HPDE6-E6E7 (cell line): ENCODE data around the gene NGDN.
"Not testable (repeated sequence)": the region's sequence is repeated elsewhere in the genome, so short reads cannot be mapped to it uniquely, and the experiment has no call there.

Experiments used
- DNase-seq: peaks from one replicate; pipeline ENCODE4 v3.0.0; 2011; ENCODE audit warnings: missing footprints; ENCODE audit errors: extremely low spot score

Gene NGDN, protein sequence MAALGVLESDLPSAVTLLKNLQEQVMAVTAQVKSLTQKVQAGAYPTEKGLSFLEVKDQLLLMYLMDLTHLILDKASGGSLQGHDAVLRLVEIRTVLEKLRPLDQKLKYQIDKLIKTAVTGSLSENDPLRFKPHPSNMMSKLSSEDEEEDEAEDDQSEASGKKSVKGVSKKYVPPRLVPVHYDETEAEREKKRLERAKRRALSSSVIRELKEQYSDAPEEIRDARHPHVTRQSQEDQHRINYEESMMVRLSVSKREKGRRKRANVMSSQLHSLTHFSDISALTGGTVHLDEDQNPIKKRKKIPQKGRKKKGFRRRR

DNA sequence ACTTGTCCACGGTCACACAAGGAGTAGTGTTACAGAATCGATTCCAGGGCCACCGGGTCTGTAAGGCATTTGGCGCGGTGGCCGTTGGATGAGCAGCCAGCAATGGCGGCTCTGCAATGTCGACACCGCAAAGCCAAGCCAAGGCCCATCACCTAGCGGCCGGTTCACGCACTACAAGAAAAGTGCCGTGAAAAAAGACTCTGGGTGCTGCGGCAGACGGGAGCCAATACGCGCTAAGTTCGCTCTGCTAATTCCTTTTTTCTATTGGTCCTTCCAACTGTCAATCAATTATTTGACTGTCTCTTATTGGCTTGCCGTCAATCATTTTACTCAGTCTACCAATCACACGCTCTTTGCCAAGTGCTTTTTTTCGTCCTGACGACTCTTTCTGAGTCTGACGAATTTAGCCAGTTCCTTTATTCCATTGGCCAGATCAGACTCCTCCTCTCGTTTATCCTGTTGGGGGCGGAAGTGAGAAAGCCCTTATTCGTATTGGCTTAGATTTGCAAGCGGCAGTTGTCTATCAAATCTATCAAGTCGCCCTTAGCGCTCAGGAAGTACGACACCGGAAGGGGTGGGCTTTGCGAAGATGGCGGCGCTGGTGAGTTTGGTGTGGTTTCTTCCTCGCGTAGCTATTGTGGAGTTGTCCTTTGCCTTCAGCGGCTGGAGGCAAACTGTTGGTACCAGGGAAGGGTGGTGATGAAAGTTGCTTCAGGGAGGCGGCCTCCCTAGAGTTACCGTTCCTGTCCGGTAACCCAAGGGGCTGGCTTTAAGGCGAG, at the start of gene NGDN:
TSS of gene NGDN (plus strand) at position 577 of the 779 bp plus-strand sequence. CDS start at position 590, 13 bp downstream.
- peak; percentile 97 for DNase-seq

- no peak for DNase-seq
Measured at GRCh38 chr14:23421594-23421993, 47.9 kb upstream of the NGDN start.

GRCh38 chr14:23423657-23424056, 45.8 kb upstream of the NGDN start:
- DNase-seq, result no peak

DNA sequence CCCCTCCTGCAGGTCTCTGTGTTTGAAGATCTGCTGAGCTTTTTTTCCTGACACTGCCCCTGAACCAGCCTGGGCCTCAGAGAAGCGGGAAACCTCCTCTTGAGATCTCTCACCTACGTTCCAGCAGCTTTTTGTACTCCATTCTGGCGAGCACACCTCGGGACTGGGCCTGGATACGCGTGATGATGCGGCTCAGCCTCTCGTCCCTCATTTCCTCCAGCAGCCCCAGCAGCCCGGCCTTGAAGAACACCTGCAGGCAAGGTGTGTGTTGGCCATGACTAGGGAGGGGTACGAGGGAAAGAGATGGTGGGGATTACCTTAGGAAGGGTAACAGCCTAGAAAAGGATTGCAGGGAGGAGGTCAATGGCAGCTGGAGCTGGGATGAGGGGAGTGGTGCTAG, 44.3 kb upstream of the NGDN start:
- no peak for DNase-seq

- DNase-seq, result not testable (repeated sequence)
Measured at GRCh38 chr14:23425798-23426197, 43.7 kb upstream of the NGDN start.

DNA sequence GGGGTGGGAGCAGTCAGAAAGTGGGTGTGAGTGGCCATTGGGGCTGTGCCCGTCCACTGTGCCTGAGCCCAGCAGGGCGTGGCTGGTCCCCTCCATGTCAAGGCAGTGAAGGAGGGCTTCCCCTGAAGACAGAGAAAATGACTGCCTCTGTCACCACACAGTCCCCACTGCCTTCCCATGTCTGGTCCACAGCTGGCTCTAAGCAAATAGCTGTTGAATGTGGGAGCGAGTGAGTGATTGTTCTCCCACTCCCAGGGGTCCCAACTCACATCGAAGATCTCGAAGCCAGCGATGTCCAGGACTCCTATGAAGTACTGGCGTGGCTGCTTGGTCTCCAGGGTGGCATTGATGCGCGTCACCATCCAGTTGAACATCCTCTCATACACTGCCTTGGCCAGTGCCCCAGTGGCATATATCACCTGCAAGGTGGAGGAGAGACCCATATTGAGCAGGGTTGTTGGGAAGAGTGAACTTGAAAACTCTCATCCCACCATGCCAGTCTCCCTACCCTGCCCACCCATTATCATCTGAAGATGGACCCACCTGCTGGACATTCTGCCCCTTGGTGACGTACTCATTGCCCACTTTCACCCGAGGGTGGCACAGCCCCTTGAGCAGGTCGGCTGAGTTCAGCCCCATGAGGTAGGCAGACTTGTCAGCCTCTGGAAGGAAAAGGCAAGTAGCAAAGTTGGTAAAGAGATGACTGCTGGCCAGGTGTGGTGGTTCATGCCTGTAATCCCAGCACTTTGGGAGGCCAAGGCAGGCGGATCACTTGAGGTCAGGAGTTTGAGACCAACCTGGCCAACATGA, 40.6 kb upstream of the NGDN start:
- DNase-seq, result no peak

DNA sequence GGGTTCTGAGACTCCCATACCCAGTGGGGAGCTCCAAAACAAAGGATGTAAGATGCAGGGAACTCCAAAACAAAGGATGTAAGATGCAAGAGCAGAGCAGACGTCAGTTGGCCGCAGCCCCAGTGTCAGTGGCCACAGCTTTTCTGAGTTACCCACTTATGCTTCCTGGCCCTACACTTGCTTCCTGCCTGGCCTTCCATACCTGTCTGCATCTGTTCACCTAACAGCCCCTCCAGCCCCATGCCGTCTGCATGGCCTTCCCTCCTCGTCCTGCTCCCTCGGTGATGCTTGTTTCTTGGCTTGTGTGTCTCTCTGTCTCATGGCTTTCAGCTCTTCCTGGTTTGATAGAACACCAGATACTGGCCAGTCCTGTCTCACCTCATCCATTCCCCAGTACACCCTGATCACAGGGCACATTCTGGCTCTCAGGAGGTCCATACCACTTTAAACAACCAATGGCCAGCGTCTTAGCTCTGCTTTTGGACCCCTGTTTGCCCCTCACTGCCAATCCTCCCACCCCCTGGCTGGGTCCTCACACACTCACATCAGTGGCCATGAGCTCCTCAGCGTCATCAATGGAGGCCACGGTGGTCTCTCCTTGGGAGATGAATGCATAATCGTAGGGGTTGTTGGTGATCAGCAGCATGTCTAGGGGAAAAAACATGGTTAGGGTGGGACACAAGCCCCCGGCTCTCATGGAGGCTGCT, 39.3 kb upstream of the NGDN start:
- DNase-seq, result no peak

DNA sequence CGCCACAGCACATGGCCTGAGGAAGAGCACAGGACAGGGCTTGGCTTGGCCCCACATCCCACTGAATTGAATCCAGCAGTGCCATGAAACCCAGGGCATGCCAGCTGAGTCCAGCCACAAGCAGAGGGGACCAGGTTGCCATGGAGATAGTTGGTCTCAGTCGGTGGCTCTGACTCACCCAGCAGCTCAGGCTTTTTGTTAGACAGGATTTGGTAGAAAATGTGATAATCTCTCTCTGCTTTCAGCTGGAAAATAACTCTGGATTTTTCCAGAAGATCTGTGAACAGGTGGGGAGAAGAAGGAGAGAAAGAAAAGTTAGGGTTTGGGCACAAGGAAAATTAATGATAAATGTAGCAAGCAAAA, 38.8 kb upstream of the NGDN start:
- no peak for DNase-seq

DNA sequence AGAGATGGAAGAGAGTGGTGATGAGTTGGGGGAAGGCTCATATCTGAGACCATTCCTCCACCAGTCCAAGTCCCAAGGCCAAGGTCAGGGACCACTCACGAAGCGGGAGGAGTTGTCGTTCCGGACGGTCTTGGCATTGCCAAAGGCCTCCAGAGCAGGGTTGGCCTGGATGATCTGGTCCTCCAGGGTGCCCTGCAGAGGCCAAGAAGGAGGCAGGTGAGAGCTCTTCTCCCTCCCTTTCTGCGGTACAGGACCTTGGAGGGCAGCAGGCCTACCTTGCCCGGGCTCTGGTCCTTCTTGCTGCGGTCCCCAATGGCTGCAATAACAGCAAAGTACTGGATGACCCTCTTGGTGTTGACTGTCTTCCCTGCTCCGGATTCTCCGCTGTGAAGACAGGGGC, 38.0 kb upstream of the NGDN start:
- no peak for DNase-seq

GRCh38 chr14:23432102-23432925, 37.2 kb upstream of the NGDN start:
- DNase-seq, result no peak

- DNase-seq, result no peak
Measured at GRCh38 chr14:23432946-23433345, 36.6 kb upstream of the NGDN start.

GRCh38 chr14:23433457-23433856, 36.0 kb upstream of the NGDN start:
- no peak for DNase-seq

- no peak for DNase-seq
Measured at GRCh38 chr14:23434488-23435222, 34.8 kb upstream of the NGDN start.

- no peak for DNase-seq
Measured at GRCh38 chr14:23435543-23436326, 33.8 kb upstream of the NGDN start, which contains the start of gene MYH7. Gene MYH7 (minus strand): TSS chr14:23435660. CDS start chr14:23433732, 1,928 bp downstream.

DNA sequence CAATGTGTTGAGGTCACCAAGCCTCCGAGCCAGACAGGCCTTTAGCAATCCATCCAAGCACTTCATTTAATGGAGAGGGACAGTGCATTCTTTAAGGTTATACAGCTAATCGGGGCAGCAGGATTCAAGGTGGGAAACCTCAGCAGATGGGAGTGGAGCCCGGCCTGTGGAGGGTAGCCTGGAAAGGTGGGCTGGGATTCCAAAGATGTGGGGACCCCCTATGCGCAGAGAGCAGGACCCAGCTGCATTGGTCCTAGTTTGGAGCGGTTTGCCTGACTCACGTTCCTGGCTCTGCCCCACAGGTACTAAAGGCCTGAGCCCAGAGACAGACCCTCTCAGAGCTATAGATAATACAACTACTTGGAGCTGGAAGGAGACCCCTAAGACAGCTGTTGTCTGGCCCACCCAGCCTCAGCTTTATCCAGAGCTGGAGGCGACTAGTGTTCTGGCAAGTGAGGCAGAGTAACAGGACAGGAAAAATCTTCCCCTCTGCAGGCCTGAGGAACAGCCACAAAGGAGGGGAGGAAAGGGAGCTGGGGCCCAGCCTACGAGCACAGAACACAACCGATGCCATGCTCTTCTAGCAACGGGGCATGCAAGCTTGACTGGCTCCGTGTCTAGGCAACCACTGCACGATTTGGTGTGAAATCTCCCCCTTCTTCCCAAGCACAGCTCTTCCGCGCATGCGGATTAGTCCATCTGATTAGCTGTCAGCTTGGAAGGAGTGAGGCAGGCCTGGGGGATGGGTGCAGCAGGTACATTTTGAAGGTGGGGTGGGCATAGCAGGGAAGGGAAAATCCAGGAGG, 33.0 kb upstream of the NGDN start:
- no peak for DNase-seq

DNA sequence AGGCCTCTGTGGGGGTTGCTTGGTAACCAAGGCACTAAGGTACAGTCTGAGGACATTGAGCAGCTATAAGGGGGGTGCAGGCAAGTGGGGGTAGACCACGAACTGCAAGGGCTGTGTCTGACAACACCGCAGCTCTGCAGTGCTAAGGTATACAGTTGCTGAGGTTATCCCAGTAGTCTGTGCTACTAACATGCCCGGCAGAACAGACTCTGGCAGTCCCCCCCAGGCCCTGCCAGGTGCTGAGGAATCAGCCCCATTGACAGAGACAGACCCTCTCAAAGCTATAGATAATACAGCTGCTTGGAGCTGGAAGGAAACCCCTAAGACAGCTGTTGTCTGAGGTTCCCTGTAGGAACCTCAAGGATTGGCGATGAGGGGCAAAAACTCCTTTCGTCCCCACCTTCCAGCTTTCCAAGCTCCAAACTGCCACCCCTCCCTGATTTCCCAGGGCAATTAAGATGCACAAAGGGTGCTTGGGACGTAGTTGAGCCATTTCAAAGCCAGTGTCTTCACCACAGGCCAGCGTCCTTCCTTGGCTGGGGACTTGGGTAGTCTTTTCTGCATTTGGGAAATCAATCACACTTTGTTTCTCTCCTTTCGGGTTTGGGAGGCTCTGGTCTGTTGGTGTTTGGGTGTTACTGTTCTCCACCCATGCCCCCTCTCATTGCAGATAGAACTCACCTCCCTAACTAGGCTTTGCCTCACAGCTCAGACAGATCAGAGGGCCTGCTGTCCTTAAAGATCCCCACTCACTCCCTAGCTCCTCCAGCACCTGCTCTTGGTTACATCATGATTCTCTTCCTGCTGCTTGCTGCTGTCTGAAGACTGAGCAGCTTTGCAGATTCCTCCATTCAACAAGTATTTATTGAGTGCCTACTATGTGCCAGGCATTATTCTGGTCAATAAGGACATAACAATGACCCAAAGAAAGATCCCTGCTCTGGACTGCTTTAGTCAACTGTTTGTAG, 32.1 kb upstream of the NGDN start:
- no peak for DNase-seq
